Endothelial cell (in vitro differentiated cells): ENCODE measurements around the gene MANF. TPM values are rescaled to one million over a fixed set of nuclear protein-coding genes. Genes with fewer than 3 reads are reported as not detected.
"Not testable (repeated sequence)": the region's sequence is repeated elsewhere in the genome, so short reads cannot be mapped to it uniquely, and the experiment has no call there.

ENCODE experiments used
- DNase-seq: peaks from one replicate; pipeline ENCODE4 v3.0.0; 2021; ENCODE audit warnings: low spot score
- H3K27ac Mint-ChIP-seq: one replicate; pipeline ENCODE4 v1.8.0; 2021; ENCODE audit warnings: mixed read lengths, inconsistent platforms; ENCODE audit not compliant: unreplicated experiment
- H3K27me3 Mint-ChIP-seq: one replicate; pipeline ENCODE4 v1.8.0; 2021; ENCODE audit warnings: mild to moderate bottlenecking, moderate library complexity, mixed read lengths, inconsistent platforms; ENCODE audit not compliant: unreplicated experiment
- H3K36me3 Mint-ChIP-seq: one replicate; pipeline ENCODE4 v1.8.0; 2021; ENCODE audit warnings: mild to moderate bottlenecking, low read depth, mixed read lengths, inconsistent platforms; ENCODE audit not compliant: unreplicated experiment
- H3K4me1 Mint-ChIP-seq: one replicate; pipeline ENCODE4 v1.8.0; 2021; ENCODE audit warnings: mild to moderate bottlenecking, mixed read lengths, inconsistent platforms; ENCODE audit not compliant: unreplicated experiment
- H3K4me3 Mint-ChIP-seq: one replicate; pipeline ENCODE4 v1.8.0; 2021; ENCODE audit warnings: mild to moderate bottlenecking, mixed read lengths, inconsistent platforms; ENCODE audit not compliant: unreplicated experiment
- H3K9me3 Mint-ChIP-seq: one replicate; pipeline ENCODE4 v1.8.0; 2021; ENCODE audit warnings: mixed read lengths, inconsistent platforms; ENCODE audit not compliant: unreplicated experiment
- CTCF ChIP-seq: fragments of 200-600 bp; sonication (generic); IDR thresholded peaks from one replicate; pipeline ENCODE4 v1.5.0; 2021; ENCODE audit warnings: antibody characterized with exemption; ENCODE audit not compliant: unreplicated experiment
- total RNA-seq: library from RNA; stranded (reverse); fragmentation: NEBNext Ultra II Directional; extraction: Animal tissue kit (Norgen Biotek cat#: 25700); gene quantifications from one replicate; pipeline ENCODE4 v1.2.1, GENCODE V29; 2021; ENCODE audit not compliant: unreplicated experiment

Gene MANF
- total RNA-seq, 1 donor from 2014 or later, result 131 TPM

- DNase-seq, result no peak
- Mint-ChIP-seq H3K4me3 (peak overlapping the region; percentile 99), H3K4me1 (peaks cover 41% of the 10 kb centered on the region), H3K27me3 (peaks cover 15% of the 10 kb centered on the region), H3K36me3 (peaks cover 20% of the 10 kb centered on the region), H3K9me3 (no peaks in the 10 kb centered on the region), H3K27ac (peak overlapping the region; percentile 91)
- no peak for TF ChIP-seq CTCF
These were observed 565 bp downstream of the MANF start for GRCh38 chr3:51385621-51386091.

- peaks cover 17% of the 10 kb centered on the region for H3K27me3 Mint-ChIP-seq
- H3K9me3 Mint-ChIP-seq, result no peaks in the 10 kb centered on the region
- peak overlapping the region; percentile 49 for H3K27ac Mint-ChIP-seq
- peak overlapping the region; percentile 99 for H3K4me3 Mint-ChIP-seq
- DNase-seq, result no peak
- H3K4me1 Mint-ChIP-seq, result peaks cover 41% of the 10 kb centered on the region
- TF ChIP-seq CTCF, result no peak
- peaks cover 20% of the 10 kb centered on the region for H3K36me3 Mint-ChIP-seq
These were observed 1.2 kb downstream of the MANF start for GRCh38 chr3:51386159-51386851.

GRCh38 chr3:51386852-51387229 is 1.8 kb downstream of the MANF start:
- Mint-ChIP-seq H3K27me3 (peaks cover 17% of the 10 kb centered on the region), H3K9me3 (no peaks in the 10 kb centered on the region), H3K27ac (no peak overlapping the region), H3K4me3 (peak overlapping the region; percentile 99), H3K4me1 (peaks cover 41% of the 10 kb centered on the region), H3K36me3 (peaks cover 20% of the 10 kb centered on the region)
- no peak for DNase-seq
- no peak for TF ChIP-seq CTCF

- H3K9me3 Mint-ChIP-seq, DNase-seq, H3K27ac Mint-ChIP-seq: not testable (repeated sequence)
- Mint-ChIP-seq H3K4me3 (peak overlapping the region; percentile 99), H3K4me1 (peaks cover 43% of the 10 kb centered on the region), H3K27me3 (peaks cover 17% of the 10 kb centered on the region), H3K36me3 (peaks cover 20% of the 10 kb centered on the region)
These were observed 2.2 kb downstream of the MANF start for GRCh38 chr3:51387281-51387680.

- peak overlapping the region; percentile 54 for H3K4me3 Mint-ChIP-seq
- H3K36me3 Mint-ChIP-seq, result peaks cover 30% of the 10 kb centered on the region
- peaks cover 50% of the 10 kb centered on the region for H3K4me1 Mint-ChIP-seq
- no peak for DNase-seq
- TF ChIP-seq CTCF, result no peak
- no peak overlapping the region for H3K27ac Mint-ChIP-seq
- H3K27me3 Mint-ChIP-seq, result peaks cover 22% of the 10 kb centered on the region
- H3K9me3 Mint-ChIP-seq, result no peaks in the 10 kb centered on the region
These were observed 3.4 kb downstream of the MANF start for GRCh38 chr3:51388286-51389029.
